Measurements from ENCODE around the gene ARL4A.

- TF ChIP-seq, protein P1, sequence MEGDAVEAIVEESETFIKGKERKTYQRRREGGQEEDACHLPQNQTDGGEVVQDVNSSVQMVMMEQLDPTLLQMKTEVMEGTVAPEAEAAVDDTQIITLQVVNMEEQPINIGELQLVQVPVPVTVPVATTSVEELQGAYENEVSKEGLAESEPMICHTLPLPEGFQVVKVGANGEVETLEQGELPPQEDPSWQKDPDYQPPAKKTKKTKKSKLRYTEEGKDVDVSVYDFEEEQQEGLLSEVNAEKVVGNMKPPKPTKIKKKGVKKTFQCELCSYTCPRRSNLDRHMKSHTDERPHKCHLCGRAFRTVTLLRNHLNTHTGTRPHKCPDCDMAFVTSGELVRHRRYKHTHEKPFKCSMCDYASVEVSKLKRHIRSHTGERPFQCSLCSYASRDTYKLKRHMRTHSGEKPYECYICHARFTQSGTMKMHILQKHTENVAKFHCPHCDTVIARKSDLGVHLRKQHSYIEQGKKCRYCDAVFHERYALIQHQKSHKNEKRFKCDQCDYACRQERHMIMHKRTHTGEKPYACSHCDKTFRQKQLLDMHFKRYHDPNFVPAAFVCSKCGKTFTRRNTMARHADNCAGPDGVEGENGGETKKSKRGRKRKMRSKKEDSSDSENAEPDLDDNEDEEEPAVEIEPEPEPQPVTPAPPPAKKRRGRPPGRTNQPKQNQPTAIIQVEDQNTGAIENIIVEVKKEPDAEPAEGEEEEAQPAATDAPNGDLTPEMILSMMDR (conservative IDR thresholded peaks at IDR 0.05; ENCODE audit: low read depth, low read length) = no peak
- TF ChIP-seq EZH2 (IDR thresholded peaks at IDR 0.05; ENCODE audit: borderline replicate concordance, low read depth, low read length, poor library complexity, severe bottlenecking) = no peak
Observed at GRCh38 chr7:12695965-12696364, 8.5 kb downstream of the ARL4A start.
